ENCODE data around the gene ERMP1. TPM values are rescaled to one million over a fixed set of nuclear protein-coding genes. Genes with fewer than 3 reads are reported as not detected.

Gene ERMP1
- total and polyA plus RNA-seq, 2 donors from 2014 or later = 34.4 to 89.6 TPM

GRCh38 chr9:5815461-5815860 lies 17.5 kb downstream of the ERMP1 start:
- H3K27me3 ChIP-seq (ENCODE audit: control insufficient read depth, insufficient read depth, low read length) = no peaks in the 10 kb centered on the region
- FAIRE-seq = no peak
- no peak for DNase-seq
- H3K4me3 ChIP-seq (ENCODE audit: low read length in 3 of 3) = no peak overlapping the region
- H3K9ac ChIP-seq (ENCODE audit: low read length in 3 of 3) = no peak overlapping the region
- TF ChIP-seq, protein P1, sequence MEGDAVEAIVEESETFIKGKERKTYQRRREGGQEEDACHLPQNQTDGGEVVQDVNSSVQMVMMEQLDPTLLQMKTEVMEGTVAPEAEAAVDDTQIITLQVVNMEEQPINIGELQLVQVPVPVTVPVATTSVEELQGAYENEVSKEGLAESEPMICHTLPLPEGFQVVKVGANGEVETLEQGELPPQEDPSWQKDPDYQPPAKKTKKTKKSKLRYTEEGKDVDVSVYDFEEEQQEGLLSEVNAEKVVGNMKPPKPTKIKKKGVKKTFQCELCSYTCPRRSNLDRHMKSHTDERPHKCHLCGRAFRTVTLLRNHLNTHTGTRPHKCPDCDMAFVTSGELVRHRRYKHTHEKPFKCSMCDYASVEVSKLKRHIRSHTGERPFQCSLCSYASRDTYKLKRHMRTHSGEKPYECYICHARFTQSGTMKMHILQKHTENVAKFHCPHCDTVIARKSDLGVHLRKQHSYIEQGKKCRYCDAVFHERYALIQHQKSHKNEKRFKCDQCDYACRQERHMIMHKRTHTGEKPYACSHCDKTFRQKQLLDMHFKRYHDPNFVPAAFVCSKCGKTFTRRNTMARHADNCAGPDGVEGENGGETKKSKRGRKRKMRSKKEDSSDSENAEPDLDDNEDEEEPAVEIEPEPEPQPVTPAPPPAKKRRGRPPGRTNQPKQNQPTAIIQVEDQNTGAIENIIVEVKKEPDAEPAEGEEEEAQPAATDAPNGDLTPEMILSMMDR (IDR thresholded peaks at IDR 0.05; ENCODE audit: borderline replicate concordance, extremely low read depth, insufficient read depth) = no peak
- intact Hi-C loops (cut with DNase I) = no loop called here
- H3K4me1 ChIP-seq (ENCODE audit: control insufficient read depth in 2 of 3, insufficient read depth in 2 of 3, low read depth in 1 of 3, low read length in 3 of 3) = no peaks in the 10 kb centered on the region
- H3K36me3 ChIP-seq (ENCODE audit: control insufficient read depth in 2 of 3, insufficient read depth in 3 of 3, low read length in 3 of 3) = peaks cover 0 to 5% (median 3%) of the 10 kb centered on the region in 3 donors
- no peak overlapping the region for H3K27ac ChIP-seq (ENCODE audit: low read depth in 2 of 2, low read length in 2 of 2)
- no peaks in the 10 kb centered on the region for H3K9me3 ChIP-seq (ENCODE audit: control insufficient read depth in 2 of 3, insufficient read depth in 1 of 3, low read length in 3 of 3)

DNA sequence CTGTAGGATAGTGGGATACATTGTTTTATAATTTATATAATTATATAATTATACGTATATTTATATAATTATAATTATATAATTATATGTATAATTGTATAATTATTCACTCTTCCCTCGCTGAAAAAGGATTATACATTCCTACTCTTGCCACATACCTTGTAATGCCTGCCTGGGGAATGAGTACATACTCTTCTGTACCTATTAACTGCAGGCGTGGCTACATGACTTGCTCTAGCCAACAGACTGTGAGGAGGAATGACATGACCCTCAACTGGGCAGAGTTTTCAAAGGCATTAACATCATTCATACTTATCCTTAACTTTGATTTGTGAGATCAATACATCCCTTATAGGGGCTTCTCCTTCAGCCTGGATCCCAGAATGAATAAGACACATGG lies 19.1 kb downstream of the ERMP1 start:
- Histone ChIP-seq H3K9me3 (ENCODE audit: control insufficient read depth in 2 of 3, insufficient read depth in 1 of 3, low read length in 3 of 3) (no peaks in the 10 kb centered on the region), H3K4me3 (ENCODE audit: low read length in 3 of 3) (no peak overlapping the region), H3K4me1 (ENCODE audit: control insufficient read depth in 2 of 3, insufficient read depth in 2 of 3, low read depth in 1 of 3, low read length in 3 of 3) (no peaks in the 10 kb centered on the region), H3K36me3 (ENCODE audit: control insufficient read depth in 2 of 3, insufficient read depth in 3 of 3, low read length in 3 of 3) (peaks cover 0 to 13% (median 5%) of the 10 kb centered on the region in 3 donors), H3K9ac (ENCODE audit: low read length in 3 of 3) (no peak overlapping the region), H3K27ac (ENCODE audit: low read depth in 2 of 2, low read length in 2 of 2) (no peak overlapping the region), H3K27me3 (ENCODE audit: control insufficient read depth, insufficient read depth, low read length) (no peaks in the 10 kb centered on the region)
- DNase-seq = no peak
- intact Hi-C loops (cut with DNase I) = no loop called here
- no peak for FAIRE-seq
- TF ChIP-seq, protein P1 (IDR thresholded peaks at IDR 0.05; ENCODE audit: borderline replicate concordance, extremely low read depth, insufficient read depth) = no peak

- TF ChIP-seq, protein P1 (IDR thresholded peaks at IDR 0.05; ENCODE audit: borderline replicate concordance, extremely low read depth, insufficient read depth) = no peak
- no peak overlapping the region for H3K9ac ChIP-seq (ENCODE audit: low read length in 3 of 3)
- DNase-seq (no peak), FAIRE-seq (no peak)
- intact Hi-C loops (cut with DNase I) = no loop called here
- H3K27ac ChIP-seq (ENCODE audit: low read depth in 2 of 2, low read length in 2 of 2) = no peak overlapping the region
- H3K4me3 ChIP-seq (ENCODE audit: low read length in 3 of 3) = no peak overlapping the region
- no peaks in the 10 kb centered on the region for H3K27me3 ChIP-seq (ENCODE audit: control insufficient read depth, insufficient read depth, low read length)
- H3K36me3 ChIP-seq (ENCODE audit: control insufficient read depth in 2 of 3, insufficient read depth in 3 of 3, low read length in 3 of 3) = peaks cover 0 to 13% (median 5%) of the 10 kb centered on the region in 3 donors
- no peaks in the 10 kb centered on the region for H3K4me1 ChIP-seq (ENCODE audit: control insufficient read depth in 2 of 3, insufficient read depth in 2 of 3, low read depth in 1 of 3, low read length in 3 of 3)
- no peaks in the 10 kb centered on the region for H3K9me3 ChIP-seq (ENCODE audit: control insufficient read depth in 2 of 3, insufficient read depth in 1 of 3, low read length in 3 of 3)
These were observed 21.2 kb downstream of the ERMP1 start for GRCh38 chr9:5811751-5812150.

- Histone ChIP-seq H3K27me3 (ENCODE audit: control insufficient read depth, insufficient read depth, low read length) (no peaks in the 10 kb centered on the region), H3K9ac (ENCODE audit: low read length in 3 of 3) (no peak overlapping the region), H3K27ac (ENCODE audit: low read depth in 2 of 2, low read length in 2 of 2) (no peak overlapping the region), H3K4me3 (ENCODE audit: low read length in 3 of 3) (no peak overlapping the region), H3K36me3 (ENCODE audit: control insufficient read depth in 2 of 3, insufficient read depth in 3 of 3, low read length in 3 of 3) (peaks cover 0 to 8% (median 6%) of the 10 kb centered on the region in 3 donors), H3K4me1 (ENCODE audit: control insufficient read depth in 2 of 3, insufficient read depth in 2 of 3, low read depth in 1 of 3, low read length in 3 of 3) (peaks cover 0 to 9% (median 0%) of the 10 kb centered on the region in 3 donors), H3K9me3 (ENCODE audit: control insufficient read depth in 2 of 3, insufficient read depth in 1 of 3, low read length in 3 of 3) (no peaks in the 10 kb centered on the region)
- TF ChIP-seq, protein P1 (IDR thresholded peaks at IDR 0.05; ENCODE audit: borderline replicate concordance, extremely low read depth, insufficient read depth) = no peak
- DNase-seq (no peak), FAIRE-seq (no peak)
- intact Hi-C loops (cut with DNase I) = no loop called here
These were observed 27.4 kb downstream of the ERMP1 start for GRCh38 chr9:5805478-5805877.

Data from kidney (tissue), 14 donors.